Chondrocyte (in vitro differentiated cells): Measurements from ENCODE around the gene WWOX. TPM values are rescaled to one million over a fixed set of nuclear protein-coding genes. Genes with fewer than 3 reads are reported as not detected.
"Not testable (repeated sequence)": the region's sequence is repeated elsewhere in the genome, so short reads cannot be mapped to it uniquely, and the experiment has no call there.

Experiments used
- DNase-seq: peaks from one replicate; pipeline ENCODE4 v3.0.0; 2021; ENCODE audit warnings: mixed read lengths, low spot score
- H3K27ac Mint-ChIP-seq: one replicate; pipeline ENCODE4 v1.8.0; 2021; ENCODE audit warnings: mild to moderate bottlenecking, moderate library complexity, mixed read lengths; ENCODE audit not compliant: unreplicated experiment
- H3K27me3 Mint-ChIP-seq: 2 replicates; pipeline ENCODE4 v1.8.0; 2021; ENCODE audit warnings: low read depth, mixed read lengths
- H3K36me3 Mint-ChIP-seq: 2 replicates; pipeline ENCODE4 v1.8.0; 2021; ENCODE audit warnings: low read depth, mixed read lengths
- H3K4me1 Mint-ChIP-seq: 2 replicates; pipeline ENCODE4 v1.8.0; 2021; ENCODE audit warnings: low read depth, mild to moderate bottlenecking, mixed read lengths
- H3K4me3 Mint-ChIP-seq: one replicate; pipeline ENCODE4 v1.8.0; 2021; ENCODE audit warnings: mild to moderate bottlenecking, moderate library complexity, mixed read lengths; ENCODE audit not compliant: unreplicated experiment
- H3K9me3 Mint-ChIP-seq: 2 replicates; pipeline ENCODE4 v1.8.0; 2021; ENCODE audit warnings: low read depth, mixed read lengths
- CTCF ChIP-seq: fragments of 200-600 bp; sonication (generic); IDR thresholded peaks from 2 replicates; pipeline ENCODE4 v1.5.0; 2021; ENCODE audit warnings: antibody characterized with exemption, mild to moderate bottlenecking, moderate library complexity
- total RNA-seq: library from RNA; stranded (reverse); gene quantifications from 3 replicates; pipeline ENCODE4 v1.2.1, GENCODE V29; 2021

The WWOX gene
- total RNA-seq, 1 donor from 2014 or later, result 12.1 TPM

- Mint-ChIP-seq H3K27ac (no peak overlapping the region), H3K9me3 (no peaks in the 10 kb centered on the region), H3K4me3 (no peak overlapping the region), H3K4me1 (no peaks in the 10 kb centered on the region), H3K27me3 (no peaks in the 10 kb centered on the region), H3K36me3 (no peaks in the 10 kb centered on the region)
- TF ChIP-seq CTCF, result no peak
- DNase-seq, result no peak
Observed at GRCh38 chr16:79049040-79049439, 949.6 kb downstream of the WWOX start.

GRCh38 chr16:79050063-79050462 lies 950.6 kb downstream of the WWOX start:
- no peaks in the 10 kb centered on the region for H3K9me3 Mint-ChIP-seq
- no peak for DNase-seq
- no peak for TF ChIP-seq CTCF
- no peaks in the 10 kb centered on the region for H3K36me3 Mint-ChIP-seq
- no peak overlapping the region for H3K27ac Mint-ChIP-seq
- no peaks in the 10 kb centered on the region for H3K27me3 Mint-ChIP-seq
- H3K4me3 Mint-ChIP-seq, result no peak overlapping the region
- no peaks in the 10 kb centered on the region for H3K4me1 Mint-ChIP-seq

GRCh38 chr16:79051313-79051712 lies 951.9 kb downstream of the WWOX start:
- Mint-ChIP-seq H3K4me3 (no peak overlapping the region), H3K27me3 (no peaks in the 10 kb centered on the region), H3K9me3 (peaks cover 7% of the 10 kb centered on the region), H3K27ac (no peak overlapping the region), H3K36me3 (no peaks in the 10 kb centered on the region), H3K4me1 (no peaks in the 10 kb centered on the region)
- DNase-seq, result no peak
- no peak for TF ChIP-seq CTCF

GRCh38 chr16:79052198-79052597 lies 952.7 kb downstream of the WWOX start:
- not testable (repeated sequence) for DNase-seq, H3K27ac Mint-ChIP-seq, H3K4me3 Mint-ChIP-seq, H3K27me3 Mint-ChIP-seq, H3K36me3 Mint-ChIP-seq, H3K4me1 Mint-ChIP-seq
- H3K9me3 Mint-ChIP-seq, result peaks cover 12% of the 10 kb centered on the region

- H3K9me3 Mint-ChIP-seq, result peaks cover 12% of the 10 kb centered on the region
- H3K27me3 Mint-ChIP-seq, result no peaks in the 10 kb centered on the region
- H3K4me1 Mint-ChIP-seq, result no peaks in the 10 kb centered on the region
- H3K27ac Mint-ChIP-seq, result no peak overlapping the region
- no peak for DNase-seq
- TF ChIP-seq CTCF, result no peak
- no peak overlapping the region for H3K4me3 Mint-ChIP-seq
- no peaks in the 10 kb centered on the region for H3K36me3 Mint-ChIP-seq
Observed at GRCh38 chr16:79053577-79053976, 954.1 kb downstream of the WWOX start.

- no peaks in the 10 kb centered on the region for H3K4me1 Mint-ChIP-seq
- no peak for DNase-seq
- H3K4me3 Mint-ChIP-seq, result no peak overlapping the region
- no peak for TF ChIP-seq CTCF
- H3K27ac Mint-ChIP-seq, result no peak overlapping the region
- peaks cover 12% of the 10 kb centered on the region for H3K9me3 Mint-ChIP-seq
- H3K36me3 Mint-ChIP-seq, result no peaks in the 10 kb centered on the region
- no peaks in the 10 kb centered on the region for H3K27me3 Mint-ChIP-seq
Observed at GRCh38 chr16:79054211-79054984, 954.9 kb downstream of the WWOX start.
